ENCODE data around the gene ESPL1. TPM values are rescaled to one million over a fixed set of nuclear protein-coding genes. Genes with fewer than 3 reads are reported as not detected.

The ESPL1 gene
- total RNA-seq, 1 experiment from 2014 or later: 31.6 TPM

- BruUV-seq (replicated peaks): no TSS peak
- Histone ChIP-seq H3K27me3 (ENCODE audit: low read length) (no peaks in the 10 kb centered on the region), H3K36me3 (ENCODE audit: low read depth, low read length) (no peaks in the 10 kb centered on the region), H3K9me2 (replicated peaks; ENCODE audit: low read length) (no peaks in the 10 kb centered on the region), H3K4me3 (ENCODE audit: low read length) (no peak overlapping the region), H3K9me3 (ENCODE audit: low read length) (no peaks in the 10 kb centered on the region), H3K4me1 (ENCODE audit: insufficient read depth, low read length) (no peaks in the 10 kb centered on the region), H3K27ac (ENCODE audit: low read length) (no peak overlapping the region), H4K20me1 (ENCODE audit: low read length) (no peaks in the 10 kb centered on the region), H3F3A (ENCODE audit: low read length, unreplicated experiment) (no peaks in the 10 kb centered on the region), H3K79me2 (ENCODE audit: low read length) (no peaks in the 10 kb centered on the region), H2AFZ (ENCODE audit: low read length) (no peak overlapping the region), H3K9ac (ENCODE audit: low read length) (no peak overlapping the region), H3K4me2 (ENCODE audit: low read length) (no peak overlapping the region)
- no peak for TF ChIP-seq CTCF (conservative IDR thresholded peaks at IDR 0.05; ENCODE audit: low read depth, low read length)
- TF ChIP-seq EZH2 (IDR thresholded peaks at IDR 0.05; ENCODE audit: low read length, unreplicated experiment): no peak
- no peak for TF ChIP-seq EZH2phosphoT487 (IDR thresholded peaks at IDR 0.05; ENCODE audit: borderline replicate concordance, low read length)
- ATAC-seq: no peak
- CTCF ChIA-PET: no interaction called here
- DNase-seq: no peak
- POLR2A ChIA-PET (ENCODE audit: unreplicated experiment): no interaction called here
- intact Hi-C loops (cut with micrococcal nuclease): no loop called here
These were observed 22.8 kb upstream of the ESPL1 start for GRCh38 chr12:53245286-53245685.

DNA sequence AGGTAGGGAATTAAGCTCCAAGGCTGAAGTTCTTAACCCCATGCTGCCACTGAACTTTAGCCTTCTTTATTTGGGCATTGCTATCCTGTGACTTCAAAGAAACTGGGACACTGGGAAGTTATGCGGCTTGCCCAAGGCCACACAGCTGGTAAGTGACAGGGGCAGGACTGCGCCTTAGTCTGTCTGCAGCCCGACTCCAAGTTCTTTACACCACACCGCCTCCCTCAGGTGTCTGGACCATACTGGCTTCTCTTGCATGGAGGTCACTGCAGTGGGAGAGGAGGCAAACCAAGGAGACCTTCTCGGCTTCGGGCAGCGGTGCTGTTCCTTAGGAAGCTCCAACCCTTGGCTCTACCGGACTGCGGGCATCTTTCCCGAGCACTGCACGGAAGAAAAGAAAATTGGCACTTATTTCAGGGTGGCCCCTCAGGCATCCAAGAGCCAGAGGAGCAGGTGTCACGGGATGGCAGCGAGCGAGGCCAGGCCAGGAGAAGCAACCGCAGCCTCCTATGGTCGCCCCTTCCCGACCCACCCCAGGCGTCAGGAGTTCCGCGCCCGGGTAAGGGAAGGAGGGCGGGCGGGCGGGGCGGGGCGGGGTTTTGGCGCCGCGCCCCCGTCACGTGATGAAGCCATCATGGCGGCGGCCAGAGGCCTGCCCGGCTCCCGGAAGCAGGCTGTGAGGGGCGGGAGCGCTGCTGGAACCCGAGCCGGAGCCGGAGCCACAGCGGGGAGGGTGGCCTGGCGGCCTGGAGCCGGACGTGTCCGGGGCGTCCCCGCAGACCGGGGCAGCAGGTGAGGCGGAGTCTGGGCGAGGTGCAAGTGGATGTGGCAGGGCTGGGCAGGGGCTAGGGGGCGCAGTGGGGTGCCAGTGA lies 16.4 kb upstream of the ESPL1 start:
- H3K9ac ChIP-seq (ENCODE audit: low read length): peak overlapping the region; percentile 96
- TSS peak; percentile 92 for BruUV-seq (replicated peaks)
- DNase-seq (peak; percentile 80), ATAC-seq (peak; percentile 83)
- peak overlapping the region; percentile 84 for H3K27ac ChIP-seq (ENCODE audit: low read length)
- peak overlapping the region; percentile 97 for H2AFZ ChIP-seq (ENCODE audit: low read length)
- H3F3A ChIP-seq (ENCODE audit: low read length, unreplicated experiment): no peaks in the 10 kb centered on the region
- CTCF ChIA-PET: interaction anchor here (0.5 to 1.2 kb wide), 2 partner anchors 38 to 45 kb away, joined by 4 to 10 read pairs; partner anchors contain the start of gene ITGB7
- intact Hi-C loops (cut with micrococcal nuclease): loop anchor here (2.0 kb wide), 2 partner anchors 17 to 39 kb away; partner anchors contain the start of gene ESPL1
- no peaks in the 10 kb centered on the region for H4K20me1 ChIP-seq (ENCODE audit: low read length)
- no peaks in the 10 kb centered on the region for H3K27me3 ChIP-seq (ENCODE audit: low read length)
- no peaks in the 10 kb centered on the region for H3K9me2 ChIP-seq (replicated peaks; ENCODE audit: low read length)
- peak overlapping the region; percentile 99 for H3K4me3 ChIP-seq (ENCODE audit: low read length)
- POLR2A ChIA-PET (ENCODE audit: unreplicated experiment): no interaction called here
- H3K79me2 ChIP-seq (ENCODE audit: low read length): peaks cover 22% of the 10 kb centered on the region
- H3K4me1 ChIP-seq (ENCODE audit: insufficient read depth, low read length): peaks cover 19% of the 10 kb centered on the region
- H3K9me3 ChIP-seq (ENCODE audit: low read length): no peaks in the 10 kb centered on the region
- H3K36me3 ChIP-seq (ENCODE audit: low read depth, low read length): peaks cover 4% of the 10 kb centered on the region; the same call in 1 of the 2 replicates
- H3K4me2 ChIP-seq (ENCODE audit: low read length): peak overlapping the region; percentile 97
- TF ChIP-seq EZH2 (IDR thresholded peaks at IDR 0.05; ENCODE audit: low read length, unreplicated experiment) (no peak), EZH2phosphoT487 (IDR thresholded peaks at IDR 0.05; ENCODE audit: borderline replicate concordance, low read length) (no peak), CTCF (conservative IDR thresholded peaks at IDR 0.05; ENCODE audit: low read depth, low read length) (peak; percentile 52)

All from PC-3 (cell line).